ENCODE measurements around the gene NLGN1.

DNA sequence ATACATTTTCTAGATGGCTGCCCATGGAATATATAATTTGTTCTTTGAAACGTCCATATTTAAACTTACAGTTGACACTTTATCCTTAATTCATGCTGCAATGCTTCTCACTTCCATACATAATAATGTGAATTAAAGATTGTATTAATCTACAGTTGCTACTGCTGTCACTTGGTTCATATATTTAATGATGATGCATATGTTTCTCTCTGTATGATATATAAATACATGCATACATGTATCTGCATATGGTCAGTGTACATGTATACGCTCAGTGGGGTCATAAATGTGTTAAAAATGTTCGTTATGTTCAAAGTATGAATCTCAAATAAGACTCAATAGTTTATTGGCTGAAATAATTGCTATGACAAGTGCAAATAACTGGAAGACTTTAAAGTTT is 382.5 kb downstream of the NLGN1 start:
- TF ChIP-seq, protein P1, sequence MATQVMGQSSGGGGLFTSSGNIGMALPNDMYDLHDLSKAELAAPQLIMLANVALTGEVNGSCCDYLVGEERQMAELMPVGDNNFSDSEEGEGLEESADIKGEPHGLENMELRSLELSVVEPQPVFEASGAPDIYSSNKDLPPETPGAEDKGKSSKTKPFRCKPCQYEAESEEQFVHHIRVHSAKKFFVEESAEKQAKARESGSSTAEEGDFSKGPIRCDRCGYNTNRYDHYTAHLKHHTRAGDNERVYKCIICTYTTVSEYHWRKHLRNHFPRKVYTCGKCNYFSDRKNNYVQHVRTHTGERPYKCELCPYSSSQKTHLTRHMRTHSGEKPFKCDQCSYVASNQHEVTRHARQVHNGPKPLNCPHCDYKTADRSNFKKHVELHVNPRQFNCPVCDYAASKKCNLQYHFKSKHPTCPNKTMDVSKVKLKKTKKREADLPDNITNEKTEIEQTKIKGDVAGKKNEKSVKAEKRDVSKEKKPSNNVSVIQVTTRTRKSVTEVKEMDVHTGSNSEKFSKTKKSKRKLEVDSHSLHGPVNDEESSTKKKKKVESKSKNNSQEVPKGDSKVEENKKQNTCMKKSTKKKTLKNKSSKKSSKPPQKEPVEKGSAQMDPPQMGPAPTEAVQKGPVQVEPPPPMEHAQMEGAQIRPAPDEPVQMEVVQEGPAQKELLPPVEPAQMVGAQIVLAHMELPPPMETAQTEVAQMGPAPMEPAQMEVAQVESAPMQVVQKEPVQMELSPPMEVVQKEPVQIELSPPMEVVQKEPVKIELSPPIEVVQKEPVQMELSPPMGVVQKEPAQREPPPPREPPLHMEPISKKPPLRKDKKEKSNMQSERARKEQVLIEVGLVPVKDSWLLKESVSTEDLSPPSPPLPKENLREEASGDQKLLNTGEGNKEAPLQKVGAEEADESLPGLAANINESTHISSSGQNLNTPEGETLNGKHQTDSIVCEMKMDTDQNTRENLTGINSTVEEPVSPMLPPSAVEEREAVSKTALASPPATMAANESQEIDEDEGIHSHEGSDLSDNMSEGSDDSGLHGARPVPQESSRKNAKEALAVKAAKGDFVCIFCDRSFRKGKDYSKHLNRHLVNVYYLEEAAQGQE (IDR thresholded peaks at IDR 0.05; ENCODE audit: low read depth) = no peak
- TF ChIP-seq RAD21 (IDR thresholded peaks at IDR 0.05; ENCODE audit: low read depth) = no peak
- TF ChIP-seq POLR2A (IDR thresholded peaks at IDR 0.05; ENCODE audit: borderline replicate concordance, extremely low read depth, insufficient read depth, insufficient read length) = no peak
- no peak for TF ChIP-seq ZNF274 (IDR thresholded peaks at IDR 0.05; ENCODE audit: low read depth, low read length)
- TF ChIP-seq POLR2AphosphoS5 (IDR thresholded peaks at IDR 0.05; ENCODE audit: low read depth, low read length) = no peak
- no peak for TF ChIP-seq YY1 (IDR thresholded peaks at IDR 0.05; ENCODE audit: extremely low read depth, insufficient replicate concordance, low read depth, low read length)
- TF ChIP-seq CTCF (IDR thresholded peaks at IDR 0.05 in 2 of 3, conservative IDR thresholded peaks at IDR 0.05 in 1 of 3; ENCODE audit: borderline replicate concordance in 1 of 3, insufficient read depth in 1 of 3, low read depth in 2 of 3, low read length in 2 of 3) = no peak
- TF ChIP-seq ATF3 (IDR thresholded peaks at IDR 0.05) = no peak
